H1 (cell line): ENCODE measurements around the gene TSC22D3. TPM values are rescaled to one million over a fixed set of nuclear protein-coding genes. Genes with fewer than 3 reads are reported as not detected.

Experiments
- CTCF ChIA-PET: fragments of 300-600 bp; sonication (Branson Sonifier 250); formaldehyde crosslinking; loops from one replicate; lab custom pipeline; 2021; ENCODE audit not compliant: partially characterized antibody; lab: Charles Lee
- POLR2A ChIA-PET: fragments of 300-600 bp; sonication (Branson Sonifier 250); formaldehyde crosslinking; loops from one replicate; lab custom pipeline; 2021; ENCODE audit warnings: inconsistent platforms; ENCODE audit not compliant: partially characterized antibody; lab: Charles Lee
- DNase-seq, 2 experiments: peaks; one replicate each; pipeline versions ENCODE4 v3.0.0 to v3.0.0-alpha.2; 2010 to 2022; ENCODE audit warnings: low spot score in 2 of 2, low read depth in 1 of 2, mixed read lengths in 1 of 2
- FAIRE-seq: peaks from 2 replicates; lab custom pipeline; 2011; peaks lifted over from hg19 to GRCh38; lab: Jason Lieb, UNC
- H2AFZ ChIP-seq: 2 replicates; pipeline ENCODE4 v1.8.1; 2012; ENCODE audit warnings: low read length, inconsistent platforms
- H2AK5ac ChIP-seq: 2 replicates; pipeline ENCODE4 v1.6.1; 2013; ENCODE audit warnings: low read depth, low read length
- H2BK120ac ChIP-seq: replicated peaks from 2 replicates; pipeline ENCODE3; 2013; ENCODE audit warnings: low read depth, low read length, inconsistent platforms
- H2BK12ac ChIP-seq: 2 replicates; pipeline ENCODE4 v1.6.1; 2013; ENCODE audit warnings: low read depth, low read length
- H2BK15ac ChIP-seq: 2 replicates; pipeline ENCODE4 v1.6.1; 2013; ENCODE audit warnings: low read length
- H2BK20ac ChIP-seq: 2 replicates; pipeline ENCODE4 v1.6.1; 2013; ENCODE audit warnings: low read length
- H2BK5ac ChIP-seq: 2 replicates; pipeline ENCODE4 v1.6.1; 2013; ENCODE audit warnings: low read depth, low read length
- H3K14ac ChIP-seq: 2 replicates; pipeline ENCODE4 v1.6.1; 2013; ENCODE audit warnings: inconsistent platforms; ENCODE audit not compliant: insufficient read length
- H3K18ac ChIP-seq: 2 replicates; pipeline ENCODE4 v1.6.1; 2013; ENCODE audit warnings: low read length; ENCODE audit errors: extremely low read depth
- H3K23ac ChIP-seq: 2 replicates; pipeline ENCODE4 v1.6.1; 2013; ENCODE audit warnings: inconsistent platforms; ENCODE audit not compliant: insufficient read length
- H3K23me2 ChIP-seq: 2 replicates; pipeline ENCODE4 v1.6.1; 2013; ENCODE audit warnings: low read depth, low read length
- H3K27ac ChIP-seq: 2 replicates; pipeline ENCODE4 v1.6.1; 2011; ENCODE audit warnings: low read depth, low read length, inconsistent platforms
- H3K27me3 ChIP-seq, 4 experiments: replicated peaks in 1 of 4; 1 replicate in 1 of 4; 2 replicates in 3 of 4; pipeline versions ENCODE4 v1.6.1 to v1.8.1; 2011 to 2013; ENCODE audit warnings: low read length in 3 of 4, mild to moderate bottlenecking in 3 of 4, inconsistent platforms in 2 of 4, mixed read lengths in 2 of 4, moderate library complexity in 1 of 4; ENCODE audit not compliant: control insufficient read depth in 3 of 4, insufficient read depth in 3 of 4; ENCODE audit errors: extremely low read depth in 1 of 4
- H3K36me3 ChIP-seq, 4 experiments: 2 replicates each; pipeline versions ENCODE4 v1.6.1 to v1.8.1; 2011 to 2013; ENCODE audit warnings: mild to moderate bottlenecking in 4 of 4, low read length in 3 of 4, moderate library complexity in 2 of 4, control low read depth in 1 of 4, inconsistent platforms in 1 of 4; ENCODE audit not compliant: insufficient read depth in 4 of 4, control insufficient read depth in 2 of 4
- H3K4ac ChIP-seq: replicated peaks from 2 replicates; pipeline ENCODE3; 2013; ENCODE audit warnings: low read length, low read depth, mixed read lengths, inconsistent platforms; ENCODE audit not compliant: insufficient read length
- H3K4me1 ChIP-seq, 4 experiments: replicated peaks in 1 of 4; 1 replicate in 1 of 4; 2 replicates in 3 of 4; pipeline versions ENCODE4 v1.6.1 to v1.8.1; 2011 to 2013; ENCODE audit warnings: low read length in 3 of 4, inconsistent platforms in 2 of 4, mixed read lengths in 1 of 4; ENCODE audit not compliant: insufficient read depth in 4 of 4, control insufficient read depth in 3 of 4
- H3K4me2 ChIP-seq, 2 experiments: 2 replicates each; pipeline versions ENCODE4 v1.6.1 to v1.8.1; 2011 to 2013; ENCODE audit warnings: low read depth in 2 of 2, low read length in 2 of 2, control low read depth in 1 of 2, inconsistent platforms in 1 of 2, mild to moderate bottlenecking in 1 of 2; ENCODE audit not compliant: insufficient read depth in 1 of 2
- H3K4me3 ChIP-seq, 4 experiments: fragments of 200-600, 300-600 bp in 1 of 4; sonication (generic), shearing (Covaris generic), sonication (Bioruptor Twin) in 1 of 4; 2 replicates each; pipeline versions ENCODE4 v1.5.1 to v1.8.1; 2011 to 2016; ENCODE audit warnings: low read length in 4 of 4, low read depth in 3 of 4, control low read depth in 2 of 4, inconsistent platforms in 2 of 4, mild to moderate bottlenecking in 2 of 4, mixed read lengths in 1 of 4, moderate library complexity in 1 of 4; ENCODE audit not compliant: insufficient read depth in 2 of 4; ENCODE audit errors: extremely low read depth in 1 of 4
- H3K56ac ChIP-seq: replicated peaks from 2 replicates; pipeline ENCODE3; 2013; ENCODE audit warnings: low read depth, mild to moderate bottlenecking, mixed read lengths, low read length, inconsistent platforms; ENCODE audit not compliant: insufficient read length
- H3K79me1 ChIP-seq: 2 replicates; pipeline ENCODE4 v1.6.1; 2013; ENCODE audit warnings: low read depth, low read length, control low read depth
- H3K79me2 ChIP-seq, 2 experiments: 2 replicates each; pipeline versions ENCODE4 v1.6.1 to v1.8.1; 2012 to 2013; ENCODE audit warnings: low read length in 2 of 2, mild to moderate bottlenecking in 2 of 2, inconsistent platforms in 1 of 2; ENCODE audit not compliant: insufficient read depth in 2 of 2, control insufficient read depth in 1 of 2
- H3K9ac ChIP-seq, 4 experiments: replicated peaks in 1 of 4; 1 replicate in 1 of 4; 2 replicates in 3 of 4; pipeline versions ENCODE4 v1.6.1 to v1.8.1; 2011 to 2013; ENCODE audit warnings: low read depth in 3 of 4, low read length in 3 of 4, control low read depth in 2 of 4, mild to moderate bottlenecking in 2 of 4, moderate library complexity in 2 of 4, inconsistent platforms in 1 of 4; ENCODE audit errors: extremely low read depth in 1 of 4
- H3K9me3 ChIP-seq, 2 experiments: 2 replicates each; pipeline versions ENCODE4 v1.6.1 to v1.8.1; 2012 to 2013; ENCODE audit warnings: mild to moderate bottlenecking in 2 of 2, moderate library complexity in 2 of 2, control low read depth in 1 of 2, inconsistent platforms in 1 of 2, low read depth in 1 of 2, low read length in 1 of 2, mixed read lengths in 1 of 2; ENCODE audit not compliant: insufficient read depth in 2 of 2
- H4K20me1 ChIP-seq, 2 experiments: replicated peaks in 1 of 2; 2 replicates each; pipeline versions ENCODE3 to v1.8.1; 2011 to 2013; ENCODE audit warnings: inconsistent platforms in 2 of 2, low read length in 2 of 2, mild to moderate bottlenecking in 1 of 2; ENCODE audit not compliant: insufficient read depth in 2 of 2, control insufficient read depth in 1 of 2
- H4K5ac ChIP-seq: 2 replicates; pipeline ENCODE4 v1.6.1; 2013; ENCODE audit warnings: low read length, low read depth, mixed read lengths, inconsistent platforms; ENCODE audit not compliant: insufficient read length
- H4K8ac ChIP-seq: 2 replicates; pipeline ENCODE4 v1.8.0; 2013; ENCODE audit warnings: mild to moderate bottlenecking, moderate library complexity, low read length, inconsistent platforms; ENCODE audit not compliant: insufficient read depth; ENCODE audit errors: extremely low read depth
- H4K91ac ChIP-seq: replicated peaks from 2 replicates; pipeline ENCODE3; 2013; ENCODE audit warnings: low read length, mixed read lengths, inconsistent platforms; ENCODE audit not compliant: insufficient read length
- BACH1 ChIP-seq: IDR thresholded peaks from 2 replicates; pipeline ENCODE4 v1.6.1; 2012; ENCODE audit warnings: low read length, improper control_type of control experiment
- CREB1 ChIP-seq: IDR thresholded peaks from 2 replicates; pipeline ENCODE4 v1.6.1; 2012; ENCODE audit warnings: inconsistent platforms
- SIN3A ChIP-seq, 2 experiments: IDR thresholded peaks in 1 of 2; conservative IDR thresholded peaks in 1 of 2; 2 replicates each; pipeline ENCODE4 v1.6.1; 2011 to 2012; ENCODE audit warnings: low read length in 2 of 2, improper control_type of control experiment in 1 of 2, low read depth in 1 of 2, mild to moderate bottlenecking in 1 of 2
- ZNF274 ChIP-seq: IDR thresholded peaks from 2 replicates; pipeline ENCODE4 v1.7.0; 2012; ENCODE audit warnings: low read length, borderline replicate concordance; ENCODE audit errors: extremely low read depth
- WGBS, 2 experiments: shearing (Covaris generic) in 1 of 2; methylation state at CpG; one replicate each; pipeline versions ENCODE4 v1.1.6 to v1.1.7; 2013 to 2015; ENCODE audit warnings: low lambda C conversion rate in 2 of 2, mixed read lengths in 2 of 2, inconsistent platforms in 1 of 2, low coverage in 1 of 2, missing lambda C conversion rate in 1 of 2; ENCODE audit not compliant: insufficient replicate concordance in 2 of 2, insufficient coverage in 1 of 2, insufficient read length in 1 of 2; ENCODE audit errors: extremely low coverage in 1 of 2, missing lambda C conversion rate in 1 of 2; 5-methylcytosine and 5-hydroxymethylcytosine counted together
- polyA plus RNA-seq, 7 experiments: library from polyadenylated mRNA; depleted of rRNA in 3 of 7; stranded (reverse) in 5 of 7; unstranded in 2 of 7; fragments of >200 nt in 5 of 7; fragments of 200-250 nt in 2 of 7; gene quantifications; 1 replicate in 5 of 7; 2 replicates in 1 of 7; 4 replicates in 1 of 7; pipeline versions ENCODE4 v1.2.1 to v1.2.3, GENCODE V29; 2011 to 2013; ENCODE audit warnings: missing spikeins in 2 of 7, mixed read lengths in 2 of 7
- total RNA-seq: library from RNA; stranded (reverse); fragmentation: NEBNext Ultra II Directional; extraction: Animal tissue kit (Norgen Biotek cat#: 25700); gene quantifications from 2 replicates; pipeline ENCODE4 v1.2.1, GENCODE V29; 2021

TSC22D3 gene
- total and polyA plus RNA-seq, 2 of the 8 experiments (the other 6 are each of a cell fraction or from before 2014, with no cell fraction given), result 7.6 to 12.9 TPM

- Histone ChIP-seq H4K20me1 (no peaks in the 10 kb centered on the region), H3K18ac (no peak overlapping the region), H4K91ac (no peak overlapping the region), H3K14ac (no peak overlapping the region), H2BK20ac (no peak overlapping the region), H3K9ac (no peak overlapping the region), H3K23me2 (no peaks in the 10 kb centered on the region), H3K4me3 (no peak overlapping the region), H2AK5ac (no peak overlapping the region), H3K27me3 (no peaks in the 10 kb centered on the region), H3K56ac (no peak overlapping the region), H3K79me1 (no peaks in the 10 kb centered on the region), H3K4me1 (peaks cover 0 to 4% (median 0%) of the 10 kb centered on the region in 4 experiments; a peak in 2 of 7 replicates), H2BK15ac (no peak overlapping the region), H3K36me3 (no peaks in the 10 kb centered on the region), H2AFZ (no peak overlapping the region), H3K79me2 (no peaks in the 10 kb centered on the region), H3K4ac (no peak overlapping the region), H4K8ac (no peak overlapping the region), H3K27ac (no peak overlapping the region), H3K4me2 (no peak overlapping the region), H2BK5ac (no peak overlapping the region), H3K23ac (no peak overlapping the region), H2BK12ac (no peak overlapping the region), H3K9me3 (no peaks in the 10 kb centered on the region), H4K5ac (no peak overlapping the region), H2BK120ac (no peak overlapping the region)
- DNase-seq (no peak), FAIRE-seq (no peak)
- 81% methylated on average over 3 of the region's 3 CpGs; no CpG with 5 or more reads in 1 of the 2 experiments for WGBS, 2 experiments
- TF ChIP-seq ZNF274 (no peak), SIN3A (conservative IDR thresholded peaks at IDR 0.05 in 1 of 2, IDR thresholded peaks at IDR 0.05 in 1 of 2; ENCODE audit: low read depth in 1 of 2, low read length in 2 of 2) (no peak), CREB1 (no peak), BACH1 (no peak)
- ChIA-PET POLR2A (interaction anchor here (1.0 kb wide), 1 partner anchor 44 kb away, joined by 3 read pairs; no protein-coding TSS in a partner anchor), CTCF (interaction anchor here (1.2 kb wide), 1 partner anchor 96 kb away, joined by 3 read pairs; no protein-coding TSS in a partner anchor)
Measured at GRCh38 chrX:107755721-107756120, 19.9 kb downstream of the TSC22D3 start.
